Gastroesophageal sphincter (tissue), 4 donors: ENCODE measurements around the gene CSAD. TPM values are rescaled to one million over a fixed set of nuclear protein-coding genes. Genes with fewer than 3 reads are reported as not detected.

ENCODE experiments used
- ATAC-seq: fragments of 150-250 bp; one replicate; pipeline ENCODE4 v1.9.1; 2016; ENCODE audit warnings: mild to moderate bottlenecking, moderate library complexity
- H3K27ac ChIP-seq, 4 donors: fragments of 200-600 bp; sonication (generic) in 3 of 4; 1 replicate in 3 of 4; 2 replicates in 1 of 4; pipeline ENCODE4 v1.5.1; 2016 to 2019
- H3K27me3 ChIP-seq: fragments of 200-600 bp; sonication (generic); one replicate; pipeline ENCODE4 v1.5.1; 2019
- H3K36me3 ChIP-seq, 2 donors: fragments of 200-600 bp; sonication (generic); one replicate each; pipeline ENCODE4 v1.5.1; 2019; ENCODE audit warnings: control low read depth in 1 of 2
- H3K4me1 ChIP-seq, 3 donors: fragments of 200-600 bp; sonication (generic); 1 replicate in 2 of 3; 2 replicates in 1 of 3; pipeline ENCODE4 v1.5.1; 2016 to 2019; ENCODE audit warnings: control low read depth in 2 of 3
- H3K4me3 ChIP-seq, 2 donors: fragments of 200-600 bp; sonication (generic); one replicate each; pipeline ENCODE4 v1.5.1; 2019; ENCODE audit warnings: mild to moderate bottlenecking in 1 of 2, moderate library complexity in 1 of 2
- H3K9me3 ChIP-seq, 3 donors: fragments of 200-600 bp; sonication (generic); one replicate each; pipeline ENCODE4 v1.5.1; 2017 to 2019; ENCODE audit warnings: control low read depth in 2 of 3
- CTCF ChIP-seq, 4 experiments: fragments of 200-600 bp in 2 of 4; fragments of 450-650 bp in 2 of 4; sonication (generic) in 1 of 4; IDR thresholded peaks; one replicate each; pipeline ENCODE4 v1.5.1; 2017 to 2019; ENCODE audit warnings: antibody characterized with exemption in 4 of 4, mild to moderate bottlenecking in 2 of 4, moderate library complexity in 2 of 4
- EP300 ChIP-seq: sonication (generic); formaldehyde crosslinking; IDR thresholded peaks from one replicate; pipeline ENCODE4 v1.6.1; 2017; ENCODE audit warnings: antibody characterized with exemption, mild to moderate bottlenecking
- POLR2A ChIP-seq, 2 donors: fragments of 450-650 bp; IDR thresholded peaks; one replicate each; pipeline ENCODE4 v1.6.1; 2017; ENCODE audit warnings: antibody characterized with exemption in 2 of 2, mild to moderate bottlenecking in 2 of 2, moderate library complexity in 1 of 2
- POLR2AphosphoS5 ChIP-seq: sonication (generic); formaldehyde crosslinking; IDR thresholded peaks from one replicate; pipeline ENCODE4 v1.6.1; 2017; ENCODE audit warnings: antibody characterized with exemption
- WGBS, 2 donors: methylation state at CpG; one replicate each; pipeline ENCODE4 v1.1.5; 2018; ENCODE audit warnings: low coverage in 1 of 2; 5-methylcytosine and 5-hydroxymethylcytosine counted together
- total RNA-seq, 4 donors: library from RNA; depleted of rRNA; stranded (reverse); fragments of >200 nt; gene quantifications; one replicate each; pipeline ENCODE4 v1.1.0, GENCODE V29; 2016

CSAD gene
- total RNA-seq, 4 donors from 2014 or later: 11.3 to 47.5 (median 24.1) TPM

- Histone ChIP-seq H3K9me3 (no peaks in the 10 kb centered on the region), H3K4me3 (no peak overlapping the region), H3K36me3 (peaks cover 0 to 12% of the 10 kb centered on the region in 2 donors), H3K27me3 (no peaks in the 10 kb centered on the region), H3K27ac (no peak overlapping the region), H3K4me1 (peaks cover 0 to 24% (median 8%) of the 10 kb centered on the region in 3 donors)
- WGBS, 2 donors: 83 to 85% methylated on average over 3 to 5 of the region's 10 CpGs
- no peak for ATAC-seq
- TF ChIP-seq POLR2AphosphoS5 (no peak), EP300 (no peak), CTCF (IDR thresholded peaks at IDR 0.05) (no peak), POLR2A (IDR thresholded peaks at IDR 0.05) (no peak)
Measured at GRCh38 chr12:53195516-53196420, 15.0 kb upstream of the CSAD start.

DNA sequence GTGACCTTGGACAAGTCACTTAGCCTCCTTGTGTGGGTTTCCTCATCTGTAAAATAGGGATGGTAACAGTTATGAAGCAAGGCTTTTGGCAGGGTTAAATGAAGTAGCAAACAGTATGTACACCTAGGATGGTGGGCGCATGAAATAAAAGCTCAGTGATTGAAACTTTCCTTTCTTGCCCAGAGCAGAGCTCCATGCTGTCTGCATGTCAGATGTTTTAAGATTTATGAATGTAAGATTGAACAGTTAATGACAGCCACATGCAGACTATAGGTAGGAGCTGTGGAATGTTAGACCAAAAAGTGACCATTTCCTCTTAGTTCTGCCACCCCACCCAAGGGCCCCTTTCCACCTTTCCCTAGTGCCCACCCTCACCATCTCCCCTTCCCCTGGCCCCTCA is 14.2 kb upstream of the CSAD start:
- no peaks in the 10 kb centered on the region for H3K27me3 ChIP-seq
- 55 to 75% methylated on average over 1 of the region's 1 CpG for whole genome bisulfite sequencing, 2 donors

DNA sequence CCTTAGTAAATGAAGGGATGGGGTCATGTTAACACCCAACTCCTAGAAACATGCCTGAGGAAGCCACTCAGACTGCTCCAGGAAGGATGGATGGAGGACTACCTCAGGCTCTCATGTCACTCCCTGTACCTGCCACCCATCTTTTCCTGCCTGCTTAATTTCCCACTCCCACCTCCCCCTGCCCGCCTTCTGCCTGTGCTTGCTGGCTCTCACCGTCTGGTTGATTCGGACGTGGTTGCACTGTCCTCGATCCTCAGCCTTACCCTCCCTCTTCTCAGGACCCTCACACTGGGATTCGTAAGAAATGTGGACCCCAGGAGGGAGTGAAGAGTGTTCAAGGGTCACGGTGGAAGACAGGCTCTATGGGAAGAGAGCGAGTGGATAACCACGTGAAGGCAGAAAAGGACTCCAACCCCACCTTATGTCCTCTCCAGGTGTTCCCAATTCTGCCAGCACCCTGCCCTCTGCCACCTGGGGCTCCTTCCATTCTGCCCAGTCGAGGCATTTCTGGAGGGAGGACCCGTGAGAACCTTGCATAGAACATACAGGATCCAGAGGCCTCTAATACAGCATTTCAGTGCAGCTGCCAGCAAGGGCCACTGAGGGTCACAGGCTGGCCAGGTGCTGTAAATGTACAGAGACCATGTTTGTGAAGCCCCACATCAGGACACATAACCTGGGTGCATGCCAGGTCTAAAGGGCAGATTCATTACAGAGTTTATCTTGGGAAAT is 13.4 kb upstream of the CSAD start:
- H3K4me3 ChIP-seq: no peak overlapping the region
- H3K27ac ChIP-seq: no peak overlapping the region
- ATAC-seq: no peak
- no peaks in the 10 kb centered on the region for H3K27me3 ChIP-seq
- H3K4me1 ChIP-seq: peaks cover 0 to 33% (median 11%) of the 10 kb centered on the region in 3 donors
- peaks cover 0 to 12% of the 10 kb centered on the region in 2 donors for H3K36me3 ChIP-seq
- TF ChIP-seq EP300 (no peak), POLR2AphosphoS5 (no peak), CTCF (IDR thresholded peaks at IDR 0.05) (no peak), POLR2A (IDR thresholded peaks at IDR 0.05) (no peak)
- 53 to 72% methylated on average over 2 to 5 of the region's 11 CpGs for WGBS, 2 donors
- no peaks in the 10 kb centered on the region for H3K9me3 ChIP-seq

More for the DNA sequence above, 14.2 kb upstream of the CSAD start:
- ATAC-seq: no peak
- Histone ChIP-seq H3K27ac (no peak overlapping the region), H3K36me3 (peaks cover 0 to 12% of the 10 kb centered on the region in 2 donors), H3K4me1 (peaks cover 0 to 29% (median 9%) of the 10 kb centered on the region in 3 donors), H3K9me3 (no peaks in the 10 kb centered on the region), H3K4me3 (no peak overlapping the region)
- TF ChIP-seq CTCF (IDR thresholded peaks at IDR 0.05) (no peak), POLR2AphosphoS5 (no peak), EP300 (no peak), POLR2A (IDR thresholded peaks at IDR 0.05) (no peak)

DNA sequence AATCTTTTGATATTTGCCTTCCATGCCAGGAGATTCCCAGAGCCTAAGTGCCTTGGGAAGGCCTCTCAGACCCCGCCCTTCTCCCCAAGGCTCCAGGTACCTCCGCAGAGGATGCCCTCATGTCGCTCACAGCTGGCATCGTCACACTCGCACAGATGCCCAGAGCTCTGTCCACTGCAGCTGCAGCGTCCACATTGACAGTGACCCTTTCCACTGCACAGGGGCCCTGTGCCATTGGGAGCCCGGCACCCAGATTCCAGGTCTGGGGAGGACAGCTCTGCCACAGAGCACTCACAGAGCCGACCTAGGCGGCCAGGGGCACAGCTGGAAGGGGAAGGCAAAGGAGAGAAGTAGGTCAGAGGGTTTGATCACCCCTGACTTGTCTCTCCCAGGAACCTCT is 12.3 kb upstream of the CSAD start:
- peaks cover 0 to 23% of the 10 kb centered on the region in 2 donors for H3K36me3 ChIP-seq
- H3K27me3 ChIP-seq: no peaks in the 10 kb centered on the region
- whole genome bisulfite sequencing, 2 donors: no CpG with 5 or more reads among the region's 9 CpGs
- peaks cover 0 to 31% (median 11%) of the 10 kb centered on the region in 3 donors for H3K4me1 ChIP-seq
- H3K27ac ChIP-seq: no peak overlapping the region
- ATAC-seq: no peak
- TF ChIP-seq CTCF (IDR thresholded peaks at IDR 0.05): no peak
- no peak for TF ChIP-seq EP300
- TF ChIP-seq POLR2A (IDR thresholded peaks at IDR 0.05): no peak
- no peak for TF ChIP-seq POLR2AphosphoS5
- no peak overlapping the region for H3K4me3 ChIP-seq
- no peaks in the 10 kb centered on the region for H3K9me3 ChIP-seq
